Measurements from ENCODE around the gene PFAS.
"Not testable (repeated sequence)": the region's sequence is repeated elsewhere in the genome, so short reads cannot be mapped to it uniquely, and the experiment has no call there.

The PFAS gene, protein sequence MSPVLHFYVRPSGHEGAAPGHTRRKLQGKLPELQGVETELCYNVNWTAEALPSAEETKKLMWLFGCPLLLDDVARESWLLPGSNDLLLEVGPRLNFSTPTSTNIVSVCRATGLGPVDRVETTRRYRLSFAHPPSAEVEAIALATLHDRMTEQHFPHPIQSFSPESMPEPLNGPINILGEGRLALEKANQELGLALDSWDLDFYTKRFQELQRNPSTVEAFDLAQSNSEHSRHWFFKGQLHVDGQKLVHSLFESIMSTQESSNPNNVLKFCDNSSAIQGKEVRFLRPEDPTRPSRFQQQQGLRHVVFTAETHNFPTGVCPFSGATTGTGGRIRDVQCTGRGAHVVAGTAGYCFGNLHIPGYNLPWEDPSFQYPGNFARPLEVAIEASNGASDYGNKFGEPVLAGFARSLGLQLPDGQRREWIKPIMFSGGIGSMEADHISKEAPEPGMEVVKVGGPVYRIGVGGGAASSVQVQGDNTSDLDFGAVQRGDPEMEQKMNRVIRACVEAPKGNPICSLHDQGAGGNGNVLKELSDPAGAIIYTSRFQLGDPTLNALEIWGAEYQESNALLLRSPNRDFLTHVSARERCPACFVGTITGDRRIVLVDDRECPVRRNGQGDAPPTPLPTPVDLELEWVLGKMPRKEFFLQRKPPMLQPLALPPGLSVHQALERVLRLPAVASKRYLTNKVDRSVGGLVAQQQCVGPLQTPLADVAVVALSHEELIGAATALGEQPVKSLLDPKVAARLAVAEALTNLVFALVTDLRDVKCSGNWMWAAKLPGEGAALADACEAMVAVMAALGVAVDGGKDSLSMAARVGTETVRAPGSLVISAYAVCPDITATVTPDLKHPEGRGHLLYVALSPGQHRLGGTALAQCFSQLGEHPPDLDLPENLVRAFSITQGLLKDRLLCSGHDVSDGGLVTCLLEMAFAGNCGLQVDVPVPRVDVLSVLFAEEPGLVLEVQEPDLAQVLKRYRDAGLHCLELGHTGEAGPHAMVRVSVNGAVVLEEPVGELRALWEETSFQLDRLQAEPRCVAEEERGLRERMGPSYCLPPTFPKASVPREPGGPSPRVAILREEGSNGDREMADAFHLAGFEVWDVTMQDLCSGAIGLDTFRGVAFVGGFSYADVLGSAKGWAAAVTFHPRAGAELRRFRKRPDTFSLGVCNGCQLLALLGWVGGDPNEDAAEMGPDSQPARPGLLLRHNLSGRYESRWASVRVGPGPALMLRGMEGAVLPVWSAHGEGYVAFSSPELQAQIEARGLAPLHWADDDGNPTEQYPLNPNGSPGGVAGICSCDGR (N-terminal part only)

DNA sequence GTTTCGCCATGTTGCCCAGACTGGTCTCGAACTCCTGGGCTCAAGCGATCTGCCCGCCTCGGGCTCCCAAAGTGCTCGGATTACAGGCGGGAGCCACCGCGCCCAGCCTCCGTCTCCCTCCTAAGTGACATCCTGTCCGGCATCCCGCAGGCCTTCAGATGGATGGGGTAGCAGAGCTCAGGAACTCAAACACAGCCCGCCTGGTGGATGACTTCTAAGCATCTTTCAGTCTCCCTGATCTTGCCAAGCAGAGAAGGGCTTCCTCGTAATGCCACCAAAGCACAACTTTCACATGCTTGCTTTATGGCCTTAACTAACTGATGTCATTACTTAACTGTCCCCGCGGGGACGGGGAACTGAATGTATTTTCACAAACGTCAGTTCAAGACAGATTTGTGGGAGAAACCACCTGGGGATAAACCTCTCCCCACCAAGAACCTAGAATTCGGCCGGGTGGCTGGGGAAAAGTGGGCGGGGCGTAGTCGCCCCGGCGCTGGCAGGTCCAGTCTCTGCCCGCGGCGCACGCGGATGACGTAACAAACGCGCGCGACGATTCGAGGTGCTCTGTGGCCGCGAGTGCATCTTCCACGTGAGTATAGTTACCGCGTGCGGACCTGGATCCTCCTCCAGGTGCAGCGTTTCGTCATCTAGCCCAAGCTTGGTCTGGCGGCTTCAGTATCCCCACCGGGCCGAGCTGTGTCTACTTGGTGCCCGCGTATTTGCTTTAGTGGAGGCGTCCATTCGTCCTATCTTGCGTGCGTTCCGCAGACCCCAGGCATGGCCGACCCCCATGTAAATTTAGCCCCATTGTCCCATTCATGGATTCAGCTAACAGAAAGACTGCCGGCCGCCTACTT, at the start of gene PFAS:
PFAS (plus strand) TSS at position 539 of the 857 bp plus-strand sequence. CDS start 4,649 bp downstream, outside the sequence.
- DNase-seq, result peak; percentile 98

DNA sequence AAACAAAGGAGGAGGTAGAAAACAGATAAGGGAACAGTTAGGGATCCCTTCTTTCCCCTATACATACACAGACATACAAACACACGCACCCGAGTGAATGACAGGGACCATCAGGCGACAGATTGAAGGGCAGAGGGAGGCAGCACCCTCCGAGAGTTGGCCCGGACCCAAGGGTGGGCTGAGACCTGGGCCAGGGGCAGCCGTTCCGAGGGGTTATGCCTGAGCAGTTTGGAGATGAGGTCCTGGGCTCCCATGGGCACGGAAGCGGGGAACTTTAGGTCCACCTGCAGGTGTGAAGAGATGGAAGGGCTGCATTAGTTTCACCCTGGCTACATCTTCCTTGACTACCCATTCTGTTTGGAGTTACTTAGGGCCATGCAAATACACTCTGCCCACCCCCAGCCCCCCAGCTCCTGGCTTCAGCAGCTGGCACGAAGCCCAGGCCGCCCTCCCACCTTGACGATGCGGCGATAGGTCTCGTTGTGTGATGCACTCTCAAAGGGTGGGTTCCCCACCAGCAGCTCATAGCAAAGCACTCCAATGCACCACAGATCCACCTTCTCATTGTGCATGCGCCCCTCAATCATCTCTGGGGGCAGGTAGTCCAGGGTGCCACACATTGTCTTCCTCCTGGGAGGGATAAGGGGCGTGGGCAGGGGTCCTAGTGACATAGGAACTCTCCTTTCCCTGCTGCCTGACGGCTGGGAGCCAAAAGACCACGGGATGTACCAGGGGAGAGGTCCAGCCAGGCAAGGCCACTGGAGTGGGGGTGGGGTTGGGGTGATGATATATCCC, 44.1 kb upstream of the PFAS start:
- DNase-seq, result no peak

DNA sequence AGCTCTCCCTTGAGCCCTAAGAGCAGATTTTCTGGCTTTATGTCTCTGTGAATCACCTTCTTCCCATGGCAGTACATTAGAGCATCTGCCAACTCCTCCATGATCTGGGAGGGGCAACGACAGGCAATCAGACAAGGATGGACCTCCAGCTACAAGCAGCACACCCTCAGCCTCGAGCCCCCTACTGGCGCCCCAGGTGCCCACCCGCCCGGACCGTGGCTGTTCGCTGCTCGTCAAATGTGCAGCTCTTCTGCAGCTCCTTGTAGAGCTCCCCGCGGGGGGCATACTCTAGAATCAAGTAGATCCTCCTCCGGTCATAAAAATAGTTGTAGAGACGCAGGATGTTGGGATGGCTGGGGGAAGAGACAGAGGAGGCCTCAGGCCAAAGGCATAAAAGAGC, 42.6 kb upstream of the PFAS start:
- no peak for DNase-seq

DNA sequence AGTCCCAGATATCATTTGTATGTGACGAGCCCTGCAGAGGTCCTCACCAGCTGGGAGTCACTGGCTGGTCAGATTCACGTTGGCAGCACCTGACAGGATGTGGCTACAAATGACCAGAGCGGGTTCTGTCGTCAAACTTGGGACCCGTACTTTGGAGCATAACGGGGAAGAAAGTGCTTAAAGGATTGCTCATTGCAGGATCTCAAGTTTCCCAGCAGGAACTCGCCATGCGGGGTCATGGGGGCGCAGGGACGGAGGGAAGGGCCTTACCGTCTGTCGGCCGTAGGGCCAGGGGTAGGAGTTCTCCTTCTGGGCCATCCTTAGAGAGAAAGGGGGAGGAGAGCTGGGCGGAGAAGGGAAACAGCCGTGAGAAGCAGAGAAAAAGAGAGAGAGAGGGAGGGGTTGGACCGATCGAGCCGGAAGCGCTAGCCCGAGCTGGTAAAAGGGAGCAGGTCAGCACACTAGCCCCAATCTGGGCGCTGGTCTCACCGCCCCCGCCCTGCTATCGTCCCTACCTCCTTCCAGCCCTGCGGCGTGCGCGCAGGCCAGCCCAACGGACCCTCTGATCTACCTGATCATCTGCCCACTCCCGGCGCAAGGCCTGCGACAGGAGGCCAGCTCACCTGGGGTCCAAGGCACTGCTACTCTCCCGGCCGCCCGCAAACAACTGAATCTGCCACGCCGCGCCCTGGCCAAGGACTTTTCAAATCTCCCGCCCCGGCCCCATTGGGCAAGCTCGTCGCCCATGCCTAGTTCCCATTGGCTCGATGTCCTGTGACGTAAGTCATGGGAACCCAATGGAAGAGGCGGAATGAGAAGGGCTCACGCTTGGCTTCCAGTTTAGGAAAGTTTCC, 39.0 kb upstream of the PFAS start, which contains the start of gene AURKB:
AURKB (minus strand) TSS at position 669 of the 854 bp plus-strand sequence; CDS start at position 318, 351 bp downstream.
- DNase-seq, result peak; percentile 98

DNA sequence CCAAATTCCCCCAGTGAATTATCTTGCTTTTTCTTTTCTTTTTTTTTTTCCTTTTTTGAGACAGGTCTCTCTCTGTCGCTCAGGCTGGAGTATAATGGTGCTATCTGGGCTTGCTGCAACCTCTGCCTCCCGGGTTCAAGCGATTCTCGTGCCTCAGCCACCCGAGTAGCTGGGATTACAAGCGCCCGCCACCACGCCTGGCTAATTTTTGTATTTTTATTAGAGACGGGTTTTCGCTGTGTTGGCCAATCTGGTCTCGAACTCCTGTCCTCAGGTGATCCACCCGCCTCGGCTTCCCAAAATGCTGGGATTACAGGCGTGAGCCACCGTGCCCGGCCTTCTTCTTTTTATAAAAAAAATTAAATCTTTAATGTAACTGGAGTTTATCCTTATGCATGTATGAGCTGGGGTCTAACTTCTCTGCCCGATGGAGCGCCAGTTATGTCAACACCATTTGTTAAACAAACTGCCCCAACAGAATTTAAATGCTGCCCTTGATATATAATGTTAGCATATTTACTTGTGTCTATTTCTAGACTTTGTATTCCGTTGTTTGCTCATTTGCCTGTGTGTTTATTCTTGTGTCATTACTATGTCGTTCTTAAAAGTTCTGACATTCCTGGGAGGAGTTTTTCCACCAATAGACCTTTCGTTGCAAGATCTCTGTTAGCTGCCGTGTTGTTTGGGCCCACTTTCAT, 38.2 kb upstream of the PFAS start:
- DNase-seq, result no peak

DNA sequence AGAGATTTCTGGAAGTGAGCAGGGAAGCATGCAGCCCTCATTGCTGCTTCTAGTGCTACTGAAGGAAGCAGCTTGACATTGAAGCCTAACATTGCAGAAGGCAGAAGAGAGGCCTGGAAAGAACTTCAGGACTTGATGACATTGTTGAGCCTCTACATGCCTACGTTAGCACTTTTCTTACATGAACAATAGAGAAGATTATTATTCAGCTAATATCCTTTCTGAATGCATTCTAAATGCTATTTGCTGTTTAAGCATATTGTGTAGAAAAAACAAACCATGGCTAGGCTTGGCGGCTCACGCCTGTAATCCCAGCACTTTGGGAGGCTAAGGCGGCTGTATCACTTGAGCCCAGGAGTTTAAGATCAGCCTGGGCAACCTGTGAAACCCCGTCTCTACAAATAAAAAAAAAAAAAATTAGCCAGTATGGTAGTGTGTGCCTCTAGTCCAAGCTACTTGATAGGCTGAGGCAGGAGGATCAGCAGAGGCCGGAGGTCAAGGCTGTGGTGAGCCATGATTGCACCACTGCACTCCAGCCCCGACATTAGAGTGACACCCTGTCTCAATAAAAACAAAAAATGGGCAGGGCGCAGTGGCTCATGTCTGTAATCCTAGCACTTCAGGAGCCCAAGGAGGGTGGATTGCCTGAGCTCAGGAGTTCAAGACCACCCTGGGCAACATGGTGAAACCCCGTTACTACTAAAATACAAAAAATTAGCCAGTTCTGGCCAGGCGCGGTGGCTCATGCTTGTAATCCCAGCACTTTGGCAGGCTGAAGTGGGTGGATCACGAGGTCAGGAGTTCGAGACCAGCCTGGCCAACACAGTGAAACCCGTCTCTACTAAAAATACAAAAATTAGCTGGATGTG, 36.5 kb upstream of the PFAS start:
- peak; percentile 83 for DNase-seq

DNA sequence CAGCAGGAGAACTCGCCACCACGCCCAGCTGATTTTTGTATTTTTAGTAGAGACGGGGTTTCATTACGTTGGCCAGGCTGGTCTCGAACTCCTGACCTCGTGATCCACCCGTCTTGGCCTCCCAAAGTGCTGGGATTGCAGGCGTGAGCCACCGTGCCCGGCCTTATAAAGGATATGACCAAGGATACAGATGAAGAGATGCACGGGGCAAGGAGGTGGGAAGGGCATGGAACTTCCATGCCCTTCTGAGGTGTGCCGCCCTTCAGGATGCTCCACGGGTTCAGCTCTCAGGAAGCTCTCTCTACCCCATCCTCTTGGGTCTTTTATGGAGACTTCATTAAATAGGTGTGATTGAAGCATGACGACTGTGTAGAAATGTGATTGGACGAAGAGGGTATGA, 35.1 kb upstream of the PFAS start:
- not testable (repeated sequence) for DNase-seq

DNA sequence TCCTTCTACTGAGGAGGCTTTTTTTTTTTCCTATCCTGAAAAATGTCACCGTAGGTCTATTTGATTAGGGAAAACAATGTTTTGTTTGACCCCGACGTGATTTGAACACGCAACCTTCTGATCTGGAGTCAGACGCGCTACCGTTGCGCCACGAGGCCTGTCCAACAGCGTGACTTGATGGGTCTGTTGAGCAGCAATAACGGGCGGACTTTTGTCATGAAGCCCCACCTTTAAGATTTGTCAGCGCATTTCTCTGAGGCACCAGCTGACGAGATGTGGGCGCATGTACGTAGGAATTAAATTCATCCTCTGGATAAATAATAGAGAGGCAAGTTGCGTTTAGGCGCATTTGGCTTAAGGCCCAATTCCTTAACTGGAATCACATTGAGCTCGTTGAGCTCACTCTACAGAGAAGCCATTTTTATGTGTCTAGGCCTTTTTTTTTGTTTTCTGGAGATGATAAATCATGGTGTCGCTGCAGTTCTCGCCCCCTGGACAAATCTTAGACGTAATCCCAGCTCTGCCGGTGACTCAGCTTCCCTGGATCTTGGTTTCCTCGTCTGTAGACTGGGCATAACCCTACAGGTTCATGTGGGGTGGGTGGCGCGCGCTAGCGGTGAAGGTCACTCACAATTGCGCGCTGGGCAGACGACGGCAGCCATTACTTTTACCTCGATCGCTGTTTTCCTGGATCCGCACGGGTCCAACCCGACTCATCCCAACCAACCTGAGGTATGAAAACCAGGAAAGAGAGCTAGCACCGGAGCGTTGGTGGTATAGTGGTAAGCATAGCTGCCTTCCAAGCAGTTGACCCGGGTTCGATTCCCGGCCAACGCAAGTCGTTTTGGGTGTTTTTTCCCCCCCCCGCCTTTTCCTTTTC, 28.1 kb upstream of the PFAS start:
- peak; percentile 98 for DNase-seq

DNA sequence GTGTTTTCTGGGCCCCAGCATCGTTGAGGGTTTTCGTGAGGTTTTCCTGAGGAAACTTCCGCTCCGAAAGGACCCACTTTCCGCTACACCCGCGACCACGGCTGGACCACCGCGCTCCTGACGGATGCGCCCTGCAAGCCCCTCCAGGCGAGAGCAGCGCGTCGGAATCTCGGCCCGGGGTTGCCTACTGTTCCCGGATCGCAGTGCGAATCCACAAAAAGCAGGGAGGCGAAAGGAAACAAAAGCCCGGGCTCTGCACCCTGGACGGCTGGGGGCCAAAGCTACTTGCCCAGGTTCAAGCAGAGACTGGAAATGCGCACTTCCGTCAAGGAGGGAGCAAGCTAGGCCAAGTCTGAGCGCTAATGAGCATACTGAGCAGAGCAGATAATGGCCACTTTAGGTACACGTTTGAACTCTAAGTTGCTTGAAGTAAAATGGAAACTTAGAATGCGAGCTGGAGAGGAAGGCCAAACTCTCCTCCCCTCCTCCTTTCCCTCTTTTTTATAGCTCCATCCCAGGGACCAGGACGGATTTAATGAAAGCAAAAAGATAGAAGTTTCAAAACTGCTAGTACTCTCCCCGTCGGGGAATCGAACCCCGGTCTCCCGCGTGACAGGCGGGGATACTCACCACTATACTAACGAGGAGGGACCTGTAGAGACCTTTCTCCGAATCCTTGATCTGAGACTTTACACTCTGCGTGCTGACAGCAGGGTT, 27.3 kb upstream of the PFAS start:
- DNase-seq, result peak; percentile 98

DNA sequence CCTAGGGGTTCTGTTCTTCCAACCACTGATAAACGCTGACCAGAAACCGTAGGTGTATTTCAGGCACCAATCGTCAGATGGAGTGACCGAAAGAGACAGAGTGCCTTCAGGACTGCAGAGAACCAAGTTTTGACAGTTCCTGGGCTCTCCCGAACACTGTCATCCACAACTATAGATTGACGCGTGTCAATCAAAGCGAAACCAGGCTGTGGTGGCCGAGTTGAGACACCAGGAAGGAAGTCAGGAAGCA, 26.8 kb upstream of the PFAS start:
- DNase-seq, result peak; percentile 98

DNA sequence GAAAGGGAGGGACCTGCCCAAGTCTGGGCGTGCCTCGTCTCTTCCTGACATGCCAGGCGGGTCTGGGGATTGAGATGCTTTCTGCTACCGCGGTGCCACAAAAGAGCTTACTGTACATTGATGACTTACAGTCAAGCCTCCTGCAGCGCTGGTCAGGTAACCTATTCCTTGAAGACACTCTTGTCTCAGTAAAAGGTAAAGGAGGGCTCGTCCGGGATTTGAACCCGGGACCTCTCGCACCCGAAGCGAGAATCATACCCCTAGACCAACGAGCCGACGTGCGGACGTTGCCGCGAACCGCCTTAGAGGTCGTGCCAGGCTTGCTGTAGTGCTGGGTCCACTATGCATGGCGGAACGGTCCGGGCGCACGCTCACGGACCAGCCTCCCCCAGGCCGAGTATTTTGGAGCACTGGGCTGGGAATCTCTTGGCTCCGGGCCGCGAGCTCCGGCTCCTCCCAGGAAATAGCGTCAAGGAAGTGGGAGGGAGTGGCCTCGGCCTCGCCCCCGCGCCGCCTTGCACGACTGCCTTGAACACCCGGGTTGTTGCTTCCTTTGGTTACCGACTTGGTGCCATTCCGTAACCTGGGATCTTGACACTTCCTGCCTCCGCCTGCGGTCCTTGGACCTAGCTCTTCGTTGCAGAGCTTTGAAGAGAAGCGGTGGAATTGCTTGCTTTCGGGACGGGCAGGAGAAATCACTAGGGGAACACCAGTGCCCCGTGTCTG, 26.3 kb upstream of the PFAS start:
- DNase-seq, result peak; percentile 98

DNA sequence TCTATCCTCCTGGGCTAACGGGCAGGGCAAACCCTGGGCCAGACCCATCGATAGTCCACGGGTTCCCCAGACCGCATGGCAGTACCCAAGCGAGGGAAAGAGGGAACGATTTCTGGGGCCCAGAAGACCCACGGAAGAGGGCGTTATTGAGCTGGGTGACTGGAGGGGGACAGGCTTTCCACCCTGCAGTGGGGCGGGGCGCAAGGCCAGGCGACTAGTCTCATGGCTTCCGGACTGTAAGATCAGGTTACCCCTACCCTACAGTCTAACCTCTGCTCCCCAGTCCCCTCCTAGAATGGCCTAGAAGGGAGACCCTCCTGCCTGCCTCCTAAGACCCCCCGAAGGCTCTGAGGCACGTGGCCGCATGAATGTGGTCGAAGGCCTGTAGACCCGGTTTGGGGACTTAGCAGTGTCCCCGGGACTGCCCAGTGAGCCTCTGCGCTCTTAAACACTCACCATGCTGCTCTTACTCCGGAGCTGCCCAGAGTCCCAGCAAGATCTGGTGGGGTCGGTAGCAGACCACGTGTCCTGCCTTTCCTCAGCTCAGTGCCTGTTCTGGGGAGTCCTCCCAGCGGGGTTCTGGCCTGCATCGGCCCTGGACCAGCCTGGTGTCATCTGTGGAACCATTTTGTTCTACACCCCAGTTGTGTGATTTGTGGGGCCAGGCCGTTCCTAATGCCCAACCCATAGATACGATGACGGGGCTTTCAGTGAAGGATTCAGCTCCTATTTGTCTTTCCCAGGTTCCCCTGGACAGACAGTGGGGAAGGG, 25.5 kb upstream of the PFAS start:
- DNase-seq, result peak; percentile 92

DNA sequence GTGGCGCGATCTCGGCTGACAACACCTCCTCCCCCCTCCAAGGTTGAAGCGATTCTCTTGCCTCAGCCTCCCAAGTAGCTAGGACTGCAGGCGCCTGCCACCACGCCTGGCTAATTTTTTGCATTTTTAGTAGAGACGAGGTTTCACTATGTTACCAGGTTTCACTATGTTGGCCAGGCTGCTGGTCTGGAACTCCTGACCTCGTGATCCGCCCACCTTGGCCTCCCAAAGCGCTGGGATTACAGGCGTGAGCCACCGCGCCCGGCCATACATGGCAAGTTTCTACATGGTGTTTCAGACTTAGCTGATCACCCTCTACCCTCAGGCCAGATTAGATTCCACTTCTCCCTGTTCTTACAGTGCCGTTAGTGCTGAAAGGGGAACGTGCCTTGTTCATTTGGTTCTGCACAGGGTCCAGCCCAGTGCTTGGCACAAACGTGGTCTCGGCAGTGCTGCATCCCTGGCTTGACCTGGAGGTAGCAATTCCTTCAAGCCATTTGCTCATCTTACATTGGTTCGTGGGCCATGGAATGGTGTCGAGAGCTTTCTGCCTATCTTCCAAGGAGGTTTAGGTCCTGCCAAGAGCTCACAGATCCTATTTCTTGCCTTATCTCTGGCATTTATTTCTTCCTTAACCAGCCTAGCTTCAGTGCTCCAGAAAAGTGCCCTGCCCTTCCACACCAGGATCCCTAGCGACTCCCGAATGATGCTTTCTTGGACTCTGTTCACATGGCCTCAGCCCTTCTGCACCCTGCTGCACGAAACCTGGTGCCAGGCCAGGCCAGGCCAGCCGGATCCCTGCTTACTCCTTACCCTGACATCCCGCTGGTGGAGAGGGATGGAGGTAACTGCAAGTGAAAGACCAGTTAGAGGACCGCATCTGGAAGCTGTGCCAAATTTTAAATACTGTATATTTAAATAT, 23.9 kb upstream of the PFAS start:
- no peak for DNase-seq

All from OCI-M1 (cell line).